ENCODE results near the gene DPP7. TPM values are rescaled to one million over a fixed set of nuclear protein-coding genes. Genes with fewer than 3 reads are reported as not detected.

DPP7 gene
- total and polyA plus RNA-seq, 2 of the 8 experiments (the other 6 are each of a cell fraction or from before 2014, with no cell fraction given): 21.2 to 26.8 TPM

- TF ChIP-seq RNF2 (IDR thresholded peaks at IDR 0.05; ENCODE audit: borderline replicate concordance, low read depth, low read length, missing control alignments, poor library complexity, severe bottlenecking) (no peak), KDM4A (IDR thresholded peaks at IDR 0.05; ENCODE audit: low read depth, low read length, severe bottlenecking) (no peak), CHD1 (IDR thresholded peaks at IDR 0.05; ENCODE audit: low read depth, low read length) (no peak), POU5F1 (IDR thresholded peaks at IDR 0.05; ENCODE audit: low read depth, low read length) (no peak), JUN (IDR thresholded peaks at IDR 0.05; ENCODE audit: low read depth, low read length) (no peak)
These were observed 3.4 kb downstream of the DPP7 start (continued) for GRCh38 chr9:137110911-137111787.
